ENCODE measurements around the gene FSIP1.

FSIP1 gene

GRCh38 chr15:39591141-39591895 is 191.3 kb downstream of the FSIP1 start:
- peak; percentile 49 for DNase-seq

- DNase-seq = peak; percentile 38
Measured at GRCh38 chr15:39589815-39590644, 192.6 kb downstream of the FSIP1 start.

GRCh38 chr15:39589193-39589814 is 193.3 kb downstream of the FSIP1 start:
- peak; percentile 39 for DNase-seq

- peak; percentile 55 for DNase-seq
Measured at GRCh38 chr15:39588531-39589192, 194.0 kb downstream of the FSIP1 start.

GRCh38 chr15:39587731-39588530 is 194.7 kb downstream of the FSIP1 start:
- DNase-seq = peak; percentile 64

- peak; percentile 67 for DNase-seq
Measured at GRCh38 chr15:39587096-39587721, 195.4 kb downstream of the FSIP1 start.

- DNase-seq = peak; percentile 84
Measured at GRCh38 chr15:39586387-39587095, 196.1 kb downstream of the FSIP1 start.

- peak; percentile 46 for DNase-seq
Measured at GRCh38 chr15:39585871-39586301, 196.8 kb downstream of the FSIP1 start.

GRCh38 chr15:39585389-39585841 is 197.2 kb downstream of the FSIP1 start:
- peak; percentile 58 for DNase-seq

GRCh38 chr15:39584662-39585388 is 197.8 kb downstream of the FSIP1 start:
- DNase-seq = peak; percentile 31

- DNase-seq = no peak
Measured at GRCh38 chr15:39584266-39584659, 198.4 kb downstream of the FSIP1 start.

- DNase-seq = peak; percentile 71
Measured at GRCh38 chr15:39583596-39584265, 198.9 kb downstream of the FSIP1 start.

GRCh38 chr15:39582977-39583595 is 199.6 kb downstream of the FSIP1 start:
- DNase-seq = no peak

GRCh38 chr15:39582286-39582976 is 200.2 kb downstream of the FSIP1 start:
- peak; percentile 66 for DNase-seq

- peak; percentile 58 for DNase-seq
Measured at GRCh38 chr15:39581793-39582285, 200.8 kb downstream of the FSIP1 start.

- no peak for DNase-seq
Measured at GRCh38 chr15:39581242-39581792, 201.3 kb downstream of the FSIP1 start.

- peak; percentile 99 for DNase-seq
Measured at GRCh38 chr15:39580485-39581241, 202.0 kb downstream of the FSIP1 start, which contains the start of gene THBS1. THBS1 (plus strand) TSS chr15:39581079; CDS start chr15:39581858, 779 bp downstream.
